CD4-positive, alpha-beta T cell (primary cell): ENCODE measurements around the gene COLGALT1. TPM values are rescaled to one million over a fixed set of nuclear protein-coding genes. Genes with fewer than 3 reads are reported as not detected.
A peak's percentile ranks its signal among the peaks of the same experiment; 100 is the strongest.

Source experiments
- ATAC-seq: fragments of 200-7000 bp; cut with Tn5 transposase; one replicate; pipeline ENCODE4 v1.10.0; 2022; ENCODE audit warnings: mild to moderate bottlenecking; ENCODE audit not compliant: poor library complexity
- CTCF ChIA-PET: fragments of 350-600 bp; sonication (Branson Sonifier 250); formaldehyde crosslinking; loops from one replicate; lab custom pipeline; 2021; ENCODE audit warnings: antibody characterized with exemption, inconsistent platforms; lab: Charles Lee
- POLR2A ChIA-PET: fragments of 350-600 bp; sonication (Branson Sonifier 250); formaldehyde crosslinking; loops from one replicate; lab custom pipeline; 2021; ENCODE audit warnings: antibody characterized with exemption, inconsistent platforms; lab: Charles Lee
- DNase-seq, 14 experiments: peaks; one replicate each; pipeline ENCODE4 v3.0.0-alpha.2; 2013 to 2020; ENCODE audit warnings: mixed read lengths in 2 of 14
- H3K27ac ChIP-seq, 2 donors: one replicate each; pipeline versions ENCODE4 v1.5.1 to v1.7.0; 2013; ENCODE audit warnings: low read length in 2 of 2, low read depth in 1 of 2, mild to moderate bottlenecking in 1 of 2
- H3K27me3 ChIP-seq, 2 experiments: 1 replicate in 1 of 2; 2 replicates in 1 of 2; pipeline versions ENCODE4 v1.6.1 to v1.7.0; 2013; ENCODE audit warnings: low read length in 2 of 2, control low read depth in 1 of 2, mild to moderate bottlenecking in 1 of 2, moderate library complexity in 1 of 2; ENCODE audit not compliant: insufficient read depth in 2 of 2, control insufficient read depth in 1 of 2
- H3K36me3 ChIP-seq: one replicate; pipeline ENCODE4 v1.6.1; 2013; ENCODE audit warnings: low read length, control low read depth; ENCODE audit not compliant: insufficient read depth
- H3K4me1 ChIP-seq: one replicate; pipeline ENCODE4 v1.6.1; 2013; ENCODE audit warnings: low read length, control low read depth; ENCODE audit not compliant: insufficient read depth
- H3K4me3 ChIP-seq: one replicate; pipeline ENCODE4 v1.5.1; 2013; ENCODE audit warnings: mild to moderate bottlenecking, low read length, moderate library complexity
- H3K9me3 ChIP-seq, 2 experiments: 1 replicate in 1 of 2; 2 replicates in 1 of 2; pipeline versions ENCODE4 v1.6.1 to v1.7.0; 2013; ENCODE audit warnings: low read length in 2 of 2, mild to moderate bottlenecking in 2 of 2, control low read depth in 1 of 2, moderate library complexity in 1 of 2; ENCODE audit not compliant: control insufficient read depth in 1 of 2, insufficient read depth in 1 of 2
- H3K27ac Mint-ChIP-seq: one replicate; pipeline ENCODE4 v1.8.0; 2020; ENCODE audit warnings: mixed read lengths
- H3K27me3 Mint-ChIP-seq: one replicate; pipeline ENCODE4 v1.8.0; 2021; ENCODE audit warnings: mixed read lengths
- H3K36me3 Mint-ChIP-seq: one replicate; pipeline ENCODE4 v1.8.0; 2021; ENCODE audit warnings: low read depth, mixed read lengths
- H3K4me1 Mint-ChIP-seq: one replicate; pipeline ENCODE4 v1.8.0; 2021; ENCODE audit warnings: low read depth, mixed read lengths
- H3K4me3 Mint-ChIP-seq: one replicate; pipeline ENCODE4 v1.8.0; 2020; ENCODE audit warnings: mild to moderate bottlenecking, mixed read lengths
- H3K9me3 Mint-ChIP-seq: one replicate; pipeline ENCODE4 v1.8.0; 2020; ENCODE audit warnings: mixed read lengths
- CTCF ChIP-seq: fragments of 200-600 bp; IDR thresholded peaks from one replicate; pipeline ENCODE4 v1.8.0; 2022; ENCODE audit warnings: antibody characterized with exemption, mild to moderate bottlenecking
- intact Hi-C, 2 experiments: fragments of 100-400 bp; cut with DNase I in 1 of 2; cut with micrococcal nuclease in 1 of 2; formaldehyde crosslinking; loops; one replicate each; pipeline versions ENCODE4 v1.15.1 to v1.9.0; 2023 to 2025; cut with DNase I, micrococcal nuclease
- total RNA-seq, 174 experiments: library from RNA in 2 of 174; stranded (reverse) in 2 of 174; gene quantifications; one replicate each; pipeline ENCODE4 v1.2.3 and lab custom pipeline; 2021 to 2026

COLGALT1 gene
- total RNA-seq, 2 experiments from 2014 or later: 30.3 to 30.6 TPM

- Histone ChIP-seq H3K27me3 (no peaks in the 10 kb centered on the region), H3K4me3 (no peak overlapping the region), H3K27ac (no peak overlapping the region), H3K36me3 (peaks cover 60% of the 10 kb centered on the region), H3K4me1 (peaks cover under 1% of the 10 kb centered on the region), H3K9me3 (no peaks in the 10 kb centered on the region)
- ChIA-PET POLR2A (no interaction called here), CTCF (interaction anchor here (0.7 kb wide), 1 partner anchor 184 kb away, joined by 3 read pairs; no protein-coding TSS in a partner anchor)
- peaks cover 4% of the 10 kb centered on the region for H3K4me1 Mint-ChIP-seq
- H3K27ac Mint-ChIP-seq: peak overlapping the region; percentile 17
- ATAC-seq (no peak), DNase-seq (no peak)
- H3K9me3 Mint-ChIP-seq: no peaks in the 10 kb centered on the region
- TF ChIP-seq CTCF: no peak
- H3K4me3 Mint-ChIP-seq: no peak overlapping the region
- no peaks in the 10 kb centered on the region for H3K27me3 Mint-ChIP-seq
- peaks cover 59% of the 10 kb centered on the region for H3K36me3 Mint-ChIP-seq
- intact Hi-C loops: no loop called here
Observed at GRCh38 chr19:17562561-17562960, 7.1 kb downstream of the COLGALT1 start.

- no peaks in the 10 kb centered on the region for H3K4me1 Mint-ChIP-seq
- no peak for TF ChIP-seq CTCF
- POLR2A ChIA-PET: no interaction called here
- H3K9me3 ChIP-seq: no peaks in the 10 kb centered on the region
- no peaks in the 10 kb centered on the region for H3K27me3 Mint-ChIP-seq
- CTCF ChIA-PET: interaction anchor here (0.6 kb wide), 1 partner anchor 814 kb away, joined by 3 read pairs; no protein-coding TSS in a partner anchor
- ATAC-seq: no peak
- no peak overlapping the region for H3K4me3 Mint-ChIP-seq
- H3K27ac ChIP-seq: no peak overlapping the region
- H3K4me1 ChIP-seq: no peaks in the 10 kb centered on the region
- peaks cover 72% of the 10 kb centered on the region for H3K36me3 Mint-ChIP-seq
- DNase-seq: no peak
- intact Hi-C loops: no loop called here
- H3K36me3 ChIP-seq: peaks cover 67% of the 10 kb centered on the region
- H3K4me3 ChIP-seq: no peak overlapping the region
- H3K27me3 ChIP-seq: no peaks in the 10 kb centered on the region
- H3K27ac Mint-ChIP-seq: no peak overlapping the region
- no peaks in the 10 kb centered on the region for H3K9me3 Mint-ChIP-seq
Observed at GRCh38 chr19:17564781-17565180, 9.3 kb downstream of the COLGALT1 start.

- ChIA-PET CTCF (interaction anchor here (0.6 kb wide), 1 partner anchor 815 kb away, joined by 3 read pairs; no protein-coding TSS in a partner anchor), POLR2A (no interaction called here)
- no peak for ATAC-seq
- DNase-seq: no peak
- H3K4me1 Mint-ChIP-seq: no peaks in the 10 kb centered on the region
- Histone ChIP-seq H3K36me3 (peaks cover 65% of the 10 kb centered on the region), H3K4me1 (no peaks in the 10 kb centered on the region), H3K27me3 (no peaks in the 10 kb centered on the region), H3K9me3 (no peaks in the 10 kb centered on the region), H3K27ac (no peak overlapping the region), H3K4me3 (no peak overlapping the region)
- intact Hi-C loops: no loop called here
- H3K9me3 Mint-ChIP-seq: no peaks in the 10 kb centered on the region
- H3K36me3 Mint-ChIP-seq: peaks cover 66% of the 10 kb centered on the region
- no peaks in the 10 kb centered on the region for H3K27me3 Mint-ChIP-seq
- no peak overlapping the region for H3K27ac Mint-ChIP-seq
- H3K4me3 Mint-ChIP-seq: no peak overlapping the region
- TF ChIP-seq CTCF: no peak
Observed at GRCh38 chr19:17565611-17566010, 10.2 kb downstream of the COLGALT1 start.
